ENCODE data around the gene RFX2.

DNA sequence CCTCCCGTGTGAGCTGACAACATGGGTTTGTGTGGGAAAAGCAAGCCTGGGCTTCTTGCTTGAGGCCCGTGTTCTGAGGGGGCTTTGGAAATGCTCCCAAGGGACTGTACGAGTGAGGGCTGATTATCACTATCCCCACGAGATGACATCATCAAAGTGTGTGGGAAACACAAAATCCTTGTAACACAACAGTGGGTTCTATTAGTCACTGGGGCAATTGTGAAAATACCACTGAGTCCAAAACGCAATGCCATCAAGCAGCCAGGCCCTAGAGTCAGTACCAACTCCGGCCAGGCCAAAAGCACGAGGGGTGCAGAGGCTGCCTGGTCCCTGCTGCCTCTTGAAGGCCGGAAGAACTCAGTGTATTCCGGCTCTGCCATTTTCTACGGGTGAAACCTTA, 166.7 kb downstream of the RFX2 start:
- TF ChIP-seq CTCF (IDR thresholded peaks at IDR 0.05; ENCODE audit: low read depth, low read length, poor library complexity, severe bottlenecking) (no peak), EZH2phosphoT487 (IDR thresholded peaks at IDR 0.05; ENCODE audit: borderline replicate concordance, low read length) (no peak)

Data from DOHH2 (cell line).